DMS114 treated with DMSO at 0.1 percent for 48 hours (cell line): ENCODE measurements around the gene PRKCH.
"Not testable (repeated sequence)": the region's sequence is repeated elsewhere in the genome, so short reads cannot be mapped to it uniquely, and the experiment has no call there.

Experiments used
- DNase-seq: peaks from one replicate; lab custom pipeline; 2025; ENCODE audit not compliant: unreplicated experiment; lab: John Stamatoyannopoulos, UW

The PRKCH gene

GRCh38 chr14:61388976-61389576 is 67.7 kb downstream of the PRKCH start:
- DNase-seq, result no peak

DNA sequence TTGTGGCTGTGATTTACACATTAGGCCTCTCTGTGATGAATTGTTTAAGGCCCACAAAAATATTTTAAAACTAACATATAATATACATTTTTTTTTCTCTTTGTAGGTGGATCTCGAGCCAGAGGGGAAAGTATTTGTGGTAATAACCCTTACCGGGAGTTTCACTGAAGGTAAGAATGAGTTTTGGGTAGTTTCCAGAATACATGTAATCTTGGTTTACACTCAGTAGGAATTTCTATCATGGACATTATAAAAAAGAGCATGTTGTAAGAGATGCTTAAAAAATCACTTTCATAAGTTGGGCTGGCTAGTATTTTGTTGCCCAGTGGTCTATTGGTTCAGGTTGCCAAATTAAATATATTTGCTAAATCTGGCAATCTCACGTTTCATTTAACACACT is 69.7 kb downstream of the PRKCH start:
- DNase-seq, result no peak

DNA sequence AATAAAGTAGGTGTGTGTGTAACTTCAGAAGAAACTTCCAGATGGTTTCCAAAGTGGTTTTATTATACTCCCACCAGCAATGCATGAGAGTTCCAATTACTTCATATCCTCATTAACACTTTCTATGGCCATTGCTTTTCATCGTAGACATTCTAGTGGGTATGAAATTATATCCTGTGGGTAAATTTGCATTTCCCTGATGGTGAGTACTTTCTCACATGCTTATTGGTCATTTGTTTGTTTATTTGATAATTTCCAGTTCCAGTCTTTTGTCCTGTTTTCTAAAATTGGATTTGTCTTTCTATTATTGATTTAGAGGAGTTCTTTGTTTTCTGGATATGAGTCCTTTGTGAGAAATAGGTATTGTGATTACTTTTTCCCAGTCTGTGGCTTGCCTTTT is 70.9 kb downstream of the PRKCH start:
- no peak for DNase-seq

GRCh38 chr14:61394542-61394941 is 73.2 kb downstream of the PRKCH start:
- no peak for DNase-seq

- no peak for DNase-seq
Measured at GRCh38 chr14:61395115-61395725, 73.8 kb downstream of the PRKCH start.

DNA sequence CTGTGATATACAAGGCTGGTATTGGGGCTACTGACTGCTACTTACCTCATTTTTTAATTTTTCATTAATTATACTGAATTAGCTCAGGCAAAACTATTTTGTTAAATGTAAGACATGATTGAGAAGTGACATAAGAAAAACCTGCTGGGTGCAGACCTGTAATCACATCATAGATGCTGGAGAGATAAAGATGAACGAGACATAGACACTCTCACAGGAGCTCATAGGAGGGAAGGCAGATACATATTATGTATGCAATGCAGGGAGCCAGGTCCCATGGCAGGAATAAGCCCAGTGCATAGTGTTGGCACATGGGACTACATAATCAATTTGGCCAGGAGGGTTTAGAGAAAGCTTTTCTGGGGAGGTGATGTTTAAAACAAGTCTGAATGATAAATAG is 74.9 kb downstream of the PRKCH start:
- DNase-seq, result no peak

DNA sequence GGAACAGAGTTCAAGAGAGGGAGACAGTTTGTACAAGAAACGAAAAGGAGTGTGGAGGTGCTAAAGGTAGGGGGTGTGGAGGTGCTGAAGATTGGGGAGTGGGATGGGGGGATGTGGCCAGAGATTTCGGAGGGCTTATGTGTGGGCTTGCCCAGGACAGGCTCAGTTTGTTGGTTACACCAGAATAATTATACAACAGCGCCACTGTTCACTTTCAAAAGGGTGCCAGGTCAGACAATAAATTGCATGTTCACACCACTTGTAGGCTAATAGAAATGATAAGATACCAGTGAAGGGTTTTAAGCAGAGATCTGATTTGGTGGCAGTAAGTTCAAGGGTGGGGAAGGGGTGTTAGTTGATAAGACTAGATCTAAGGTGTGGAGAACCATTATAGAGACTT is 75.3 kb downstream of the PRKCH start:
- no peak for DNase-seq

DNA sequence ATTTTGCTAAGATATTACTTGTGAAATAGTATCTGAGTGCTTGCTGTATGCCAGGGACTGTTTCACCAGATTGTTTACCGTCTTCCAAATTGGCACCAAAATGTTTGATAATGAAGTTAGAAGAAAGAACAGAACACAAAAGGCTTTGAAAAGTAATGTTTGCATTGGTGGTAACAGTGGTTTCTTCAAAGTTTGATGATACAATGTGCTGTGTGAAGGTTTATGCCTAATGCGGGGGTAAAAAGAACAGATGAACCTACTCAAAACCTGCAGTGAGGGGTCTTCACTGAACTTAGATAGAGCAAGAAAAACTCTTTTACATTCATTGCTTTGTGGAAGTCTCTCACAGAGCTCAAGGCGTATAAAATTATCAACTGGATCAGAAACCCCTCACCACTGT is 76.2 kb downstream of the PRKCH start:
- no peak for DNase-seq

DNA sequence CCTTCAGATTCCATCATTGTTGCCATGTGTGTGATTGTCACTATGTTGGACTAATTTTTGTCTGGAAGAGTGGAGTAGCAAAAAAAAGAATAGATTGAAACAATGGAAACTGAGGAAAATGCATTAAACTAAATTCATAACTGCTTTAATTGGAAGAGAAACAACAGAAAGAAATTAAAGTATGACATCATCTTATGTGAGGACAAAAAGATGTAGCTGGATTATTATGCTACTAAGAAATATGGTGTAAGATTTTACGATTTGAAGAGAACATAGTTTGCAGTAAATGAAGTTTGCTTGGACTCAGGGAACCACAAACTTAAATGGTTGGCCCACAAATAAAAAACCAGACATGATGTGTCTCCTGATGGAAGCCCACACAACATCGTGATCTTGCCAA is 76.8 kb downstream of the PRKCH start:
- no peak for DNase-seq

- DNase-seq, result no peak
Measured at GRCh38 chr14:61399365-61399764, 78.0 kb downstream of the PRKCH start.

GRCh38 chr14:61401461-61401860 is 80.1 kb downstream of the PRKCH start:
- no peak for DNase-seq

DNA sequence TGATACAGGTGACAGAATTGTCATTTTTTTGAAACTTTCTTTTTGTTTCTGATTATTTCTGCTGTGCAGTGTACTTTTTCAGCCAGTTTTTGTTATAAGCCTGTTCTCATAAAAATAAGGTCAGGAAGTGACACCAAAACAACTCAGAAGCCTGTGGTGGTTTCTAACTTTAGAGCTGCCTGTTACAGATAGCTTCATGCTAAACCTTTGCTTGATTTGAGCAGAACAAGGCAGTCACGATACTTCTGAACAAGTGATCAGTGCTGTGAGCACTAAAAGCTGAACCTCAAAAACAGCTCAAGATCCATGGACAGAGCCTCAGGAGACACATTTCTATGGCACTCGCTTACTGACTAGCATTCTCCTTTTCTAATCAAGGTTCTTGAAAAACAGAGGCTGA is 82.0 kb downstream of the PRKCH start:
- DNase-seq, result no peak

GRCh38 chr14:61404637-61405036 is 83.3 kb downstream of the PRKCH start:
- DNase-seq, result no peak

- no peak for DNase-seq
Measured at GRCh38 chr14:61406198-61406597, 84.8 kb downstream of the PRKCH start.

GRCh38 chr14:61406675-61407074 is 85.3 kb downstream of the PRKCH start:
- DNase-seq, result no peak

- DNase-seq, result no peak
Measured at GRCh38 chr14:61408498-61408897, 87.1 kb downstream of the PRKCH start.

GRCh38 chr14:61409782-61410181 is 88.4 kb downstream of the PRKCH start:
- no peak for DNase-seq

- DNase-seq, result not testable (repeated sequence)
Measured at GRCh38 chr14:61415934-61416333, 94.6 kb downstream of the PRKCH start.

GRCh38 chr14:61416591-61416990 is 95.2 kb downstream of the PRKCH start:
- DNase-seq, result no peak

DNA sequence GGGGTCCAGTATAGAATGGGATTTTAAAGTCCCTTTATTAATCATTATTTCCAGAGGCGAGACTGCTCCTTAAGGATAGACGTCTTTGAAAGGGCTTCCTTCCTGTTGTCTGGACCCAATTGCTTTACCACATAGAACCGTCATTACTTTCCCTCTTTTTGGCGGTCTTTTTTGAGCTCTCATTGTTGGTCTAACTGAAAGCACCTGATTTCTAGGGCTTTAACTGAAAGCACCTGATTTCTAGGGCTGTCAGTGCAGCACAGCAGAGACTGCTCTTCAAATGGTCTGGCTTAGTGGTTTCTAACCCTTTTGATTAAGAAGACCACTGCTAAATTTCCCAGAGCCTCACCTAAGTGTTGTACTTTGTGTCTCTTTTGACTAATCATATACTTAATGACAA is 95.8 kb downstream of the PRKCH start:
- DNase-seq, result no peak

GRCh38 chr14:61417883-61418455 is 96.6 kb downstream of the PRKCH start:
- no peak for DNase-seq

DNA sequence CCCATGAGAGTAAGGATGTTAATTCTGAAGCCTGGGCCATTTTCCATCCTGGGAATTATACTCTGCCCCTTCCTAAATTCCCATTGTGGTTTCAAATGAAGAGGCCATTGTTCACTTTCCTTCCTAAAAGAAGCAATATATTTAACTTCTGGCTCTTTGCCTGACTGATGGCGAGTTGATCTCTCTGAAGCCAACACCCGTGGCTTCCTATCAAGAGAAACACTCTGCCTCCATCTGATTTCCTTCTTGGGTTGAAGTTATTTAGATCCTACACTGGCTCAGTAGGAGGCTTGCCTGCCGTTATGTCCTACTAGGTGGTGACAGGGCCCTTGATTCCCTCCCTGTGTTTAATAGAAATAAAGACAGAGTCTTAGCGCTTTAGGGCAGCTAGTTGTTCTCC is 97.4 kb downstream of the PRKCH start:
- no peak for DNase-seq

- DNase-seq, result no peak
Measured at GRCh38 chr14:61419201-61419600, 97.8 kb downstream of the PRKCH start.
